ENCODE results near the gene AGBL4. TPM values are rescaled to one million over a fixed set of nuclear protein-coding genes. Genes with fewer than 3 reads are reported as not detected.

AGBL4 gene
- total and polyA plus RNA-seq, 9 of the 15 experiments (the other 6 are each of a cell fraction or from before 2014, with no cell fraction given): 0.11 TPM; not detected in 7

- FAIRE-seq (no peak), DNase-seq (ENCODE audit: extremely low read depth in 1 of 4, low spot score in 3 of 4) (no peak), ATAC-seq (no peak)
- ChIA-PET POLR2A (no interaction called here), CTCF (ENCODE audit: low intra/inter-chr PET ratio) (no interaction called here)
- intact Hi-C loops (cut with micrococcal nuclease): no loop called here
- Histone ChIP-seq H3K9me1 (ENCODE audit: control insufficient read depth, insufficient read depth, low read length) (no peaks in the 10 kb centered on the region), H3K4me3 (no peak overlapping the region), H4K20me1 (replicated peaks; ENCODE audit: control insufficient read depth, insufficient read depth, low read length) (no peaks in the 10 kb centered on the region), H3K9me3 (replicated peaks; ENCODE audit: control insufficient read depth, insufficient read depth, low read depth, low read length) (no peaks in the 10 kb centered on the region; the same call in 1 of the 2 replicates), H3K9ac (ENCODE audit: insufficient read depth in 1 of 2, low read depth in 2 of 2, low read length in 2 of 2) (no peak overlapping the region), H3K36me3 (ENCODE audit: control insufficient read depth, insufficient read depth, low read length) (no peaks in the 10 kb centered on the region), H3K4me1 (replicated peaks in 1 of 2; ENCODE audit: control insufficient read depth in 2 of 2, insufficient read depth in 2 of 2, low read length in 2 of 2) (no peaks in the 10 kb centered on the region), H3K27ac (ENCODE audit: extremely low read depth, low read depth, low read length) (no peak overlapping the region), H3K79me2 (ENCODE audit: control insufficient read depth, insufficient read depth, low read length) (no peaks in the 10 kb centered on the region), H2AFZ (ENCODE audit: low read depth, low read length) (no peak overlapping the region), H3K4me2 (ENCODE audit: insufficient read depth, low read length) (no peak overlapping the region), H3K27me3 (ENCODE audit: control insufficient read depth in 2 of 2, insufficient read depth in 2 of 2, low read length in 2 of 2) (no peaks in the 10 kb centered on the region)
- in situ Hi-C loops (cut with MboI): no loop called here
- BruUV-seq (replicated peaks): no TSS peak
- TF ChIP-seq HMG20B (CRISPR knock-in tag; IDR thresholded peaks at IDR 0.05) (no peak), MEIS2 (IDR thresholded peaks at IDR 0.05; ENCODE audit: partially characterized antibody) (no peak), ZKSCAN1 (IDR thresholded peaks at IDR 0.05; ENCODE audit: low read depth, low read length) (no peak), ZEB2 (IDR thresholded peaks at IDR 0.05) (no peak), SREBF2 (CRISPR knock-in tag; IDR thresholded peaks at IDR 0.05) (no peak), ZNF592 (IDR thresholded peaks at IDR 0.05) (no peak), KDM2B (CRISPR knock-in tag; IDR thresholded peaks at IDR 0.05) (no peak), CREB3 (tag; conservative IDR thresholded peaks at IDR 0.05; ENCODE audit: low read depth) (no peak), ZNF41 (CRISPR knock-in tag; conservative IDR thresholded peaks at IDR 0.05) (no peak), NR0B1 (IDR thresholded peaks at IDR 0.05; ENCODE audit: partially characterized antibody) (no peak)
- TF ChIP-seq, protein P1, sequence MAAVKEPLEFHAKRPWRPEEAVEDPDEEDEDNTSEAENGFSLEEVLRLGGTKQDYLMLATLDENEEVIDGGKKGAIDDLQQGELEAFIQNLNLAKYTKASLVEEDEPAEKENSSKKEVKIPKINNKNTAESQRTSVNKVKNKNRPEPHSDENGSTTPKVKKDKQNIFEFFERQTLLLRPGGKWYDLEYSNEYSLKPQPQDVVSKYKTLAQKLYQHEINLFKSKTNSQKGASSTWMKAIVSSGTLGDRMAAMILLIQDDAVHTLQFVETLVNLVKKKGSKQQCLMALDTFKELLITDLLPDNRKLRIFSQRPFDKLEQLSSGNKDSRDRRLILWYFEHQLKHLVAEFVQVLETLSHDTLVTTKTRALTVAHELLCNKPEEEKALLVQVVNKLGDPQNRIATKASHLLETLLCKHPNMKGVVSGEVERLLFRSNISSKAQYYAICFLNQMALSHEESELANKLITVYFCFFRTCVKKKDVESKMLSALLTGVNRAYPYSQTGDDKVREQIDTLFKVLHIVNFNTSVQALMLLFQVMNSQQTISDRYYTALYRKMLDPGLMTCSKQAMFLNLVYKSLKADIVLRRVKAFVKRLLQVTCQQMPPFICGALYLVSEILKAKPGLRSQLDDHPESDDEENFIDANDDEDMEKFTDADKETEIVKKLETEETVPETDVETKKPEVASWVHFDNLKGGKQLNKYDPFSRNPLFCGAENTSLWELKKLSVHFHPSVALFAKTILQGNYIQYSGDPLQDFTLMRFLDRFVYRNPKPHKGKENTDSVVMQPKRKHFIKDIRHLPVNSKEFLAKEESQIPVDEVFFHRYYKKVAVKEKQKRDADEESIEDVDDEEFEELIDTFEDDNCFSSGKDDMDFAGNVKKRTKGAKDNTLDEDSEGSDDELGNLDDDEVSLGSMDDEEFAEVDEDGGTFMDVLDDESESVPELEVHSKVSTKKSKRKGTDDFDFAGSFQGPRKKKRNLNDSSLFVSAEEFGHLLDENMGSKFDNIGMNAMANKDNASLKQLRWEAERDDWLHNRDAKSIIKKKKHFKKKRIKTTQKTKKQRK (IDR thresholded peaks at IDR 0.05; ENCODE audit: borderline replicate concordance, low read depth, low read length): no peak
- TF ChIP-seq, protein P2, sequence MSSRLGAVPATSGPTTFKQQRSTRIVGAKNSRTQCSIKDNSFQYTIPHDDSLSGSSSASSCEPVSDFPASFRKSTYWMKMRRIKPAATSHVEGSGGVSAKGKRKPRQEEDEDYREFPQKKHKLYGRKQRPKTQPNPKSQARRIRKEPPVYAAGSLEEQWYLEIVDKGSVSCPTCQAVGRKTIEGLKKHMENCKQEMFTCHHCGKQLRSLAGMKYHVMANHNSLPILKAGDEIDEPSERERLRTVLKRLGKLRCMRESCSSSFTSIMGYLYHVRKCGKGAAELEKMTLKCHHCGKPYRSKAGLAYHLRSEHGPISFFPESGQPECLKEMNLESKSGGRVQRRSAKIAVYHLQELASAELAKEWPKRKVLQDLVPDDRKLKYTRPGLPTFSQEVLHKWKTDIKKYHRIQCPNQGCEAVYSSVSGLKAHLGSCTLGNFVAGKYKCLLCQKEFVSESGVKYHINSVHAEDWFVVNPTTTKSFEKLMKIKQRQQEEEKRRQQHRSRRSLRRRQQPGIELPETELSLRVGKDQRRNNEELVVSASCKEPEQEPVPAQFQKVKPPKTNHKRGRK (tag; IDR thresholded peaks at IDR 0.05): no peak
Measured at GRCh38 chr1:48908606-48909005, 1115.1 kb downstream of the AGBL4 start.
